GM12891 (cell line): ENCODE data around the gene PCSK9.
A peak's percentile ranks its signal among the peaks of the same experiment; 100 is the strongest.

Source experiments
- DNase-seq: peaks from one replicate; pipeline ENCODE4 v3.0.0; 2011; ENCODE audit warnings: low spot score; ENCODE audit not compliant: insufficient read length
- FAIRE-seq: peaks from 2 replicates; lab custom pipeline; 2011; peaks lifted over from hg19 to GRCh38; lab: Jason Lieb, UNC
- PAX5 ChIP-seq: IDR thresholded peaks from 2 replicates; pipeline ENCODE4 v1.6.1; 2011; ENCODE audit warnings: low read length, moderate library complexity, mild to moderate bottlenecking; ENCODE audit not compliant: insufficient read depth, severe bottlenecking
- POLR2A ChIP-seq: IDR thresholded peaks from 2 replicates; pipeline ENCODE4 v1.6.1; 2011; ENCODE audit warnings: low read depth, low read length, control low read depth
- POLR2AphosphoS5 ChIP-seq: IDR thresholded peaks from 2 replicates; pipeline ENCODE4 v1.6.1; 2011; ENCODE audit warnings: low read depth, low read length, control low read depth
- POU2F2 ChIP-seq: IDR thresholded peaks from 2 replicates; pipeline ENCODE4 v1.6.1; 2011; ENCODE audit warnings: low read depth, mild to moderate bottlenecking, control low read depth, low read length, moderate library complexity
- SPI1 ChIP-seq: IDR thresholded peaks from 2 replicates; pipeline ENCODE4 v1.6.1; 2011; ENCODE audit warnings: low read depth, low read length, control low read depth
- TAF1 ChIP-seq: IDR thresholded peaks from 2 replicates; pipeline ENCODE4 v1.6.1; 2011; ENCODE audit warnings: low read depth, low read length, control low read depth

The PCSK9 gene

DNA sequence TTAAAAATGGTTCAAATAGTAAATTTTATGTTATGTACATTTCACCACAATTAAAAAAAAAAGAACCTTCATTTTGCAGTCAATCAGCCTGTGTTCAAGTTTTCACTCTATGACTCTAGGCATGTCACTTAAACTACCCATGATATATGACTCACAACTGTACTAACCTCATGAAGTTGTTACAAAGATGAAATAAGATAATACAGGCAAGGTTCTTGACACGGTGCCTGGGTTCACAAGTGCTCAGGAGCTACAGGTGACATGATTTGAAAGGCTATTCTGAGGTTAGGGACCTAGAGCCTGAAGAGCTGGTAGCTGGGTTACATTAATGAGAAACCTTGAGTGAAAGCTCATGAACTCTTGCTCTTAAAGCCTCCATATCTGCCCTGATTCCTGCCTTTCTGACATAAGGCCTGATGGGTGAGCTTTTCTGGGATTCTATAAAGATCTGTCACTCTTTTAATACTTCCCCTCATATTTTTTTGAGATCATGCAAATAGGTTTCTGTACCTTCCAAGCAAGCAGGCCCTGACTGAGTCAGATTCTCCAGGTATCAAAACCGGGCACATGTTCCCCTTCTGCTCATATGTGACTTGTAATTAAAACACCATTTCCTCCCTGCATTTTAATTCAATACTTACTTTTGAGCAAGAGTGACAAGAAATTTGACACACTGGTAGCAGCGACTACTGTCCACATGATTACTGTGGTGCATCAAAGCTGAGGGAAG, 34.0 kb downstream of the PCSK9 start:
- TF ChIP-seq PAX5 (peak; percentile 56), SPI1 (no peak)
- DNase-seq (no peak), FAIRE-seq (no peak)

DNA sequence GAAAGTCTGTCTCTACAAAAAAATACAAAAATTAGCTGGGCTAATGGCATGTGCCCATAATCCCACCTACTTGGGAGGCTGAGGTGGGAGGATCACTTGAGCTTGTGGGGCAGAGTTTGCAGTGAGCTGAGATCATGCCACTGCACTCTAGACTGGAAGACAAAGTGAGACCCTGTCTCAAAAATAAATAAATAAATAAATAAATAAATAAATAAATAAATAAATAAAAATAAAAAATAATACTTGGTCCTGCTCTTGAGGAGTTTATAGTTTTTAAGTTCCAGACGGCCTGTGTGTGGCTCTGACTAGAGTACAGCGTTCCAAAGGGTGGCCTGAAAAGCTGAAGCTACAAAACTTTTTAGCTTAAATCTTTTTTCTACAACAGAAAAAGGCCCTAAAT, 35.1 kb downstream of the PCSK9 start:
- DNase-seq, result no peak
- FAIRE-seq, result no peak
- TF ChIP-seq POU2F2 (no peak), PAX5 (no peak), TAF1 (no peak), POLR2A (no peak), POLR2AphosphoS5 (no peak), SPI1 (no peak)

DNA sequence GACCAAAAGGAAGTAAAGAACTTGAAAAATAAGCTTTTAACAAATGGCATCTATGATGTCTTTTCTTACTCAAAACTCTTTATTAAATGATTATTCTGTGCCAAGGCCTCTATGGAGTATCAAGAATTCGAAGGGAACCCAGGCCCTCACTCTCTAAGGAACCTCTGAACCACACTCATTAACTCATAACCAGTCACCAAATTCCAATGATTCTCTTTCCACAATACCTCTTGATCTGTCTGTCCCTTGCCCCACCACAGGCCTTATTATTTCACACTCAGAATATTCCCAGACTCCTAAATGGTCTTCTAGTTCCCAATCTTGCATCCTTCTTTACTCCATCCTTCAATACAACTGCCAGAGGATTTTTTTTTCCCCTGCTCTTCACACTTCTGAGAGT, 37.0 kb downstream of the PCSK9 start:
- no peak for TF ChIP-seq PAX5
- TF ChIP-seq POLR2A, result no peak
- TF ChIP-seq POU2F2, result no peak
- TF ChIP-seq TAF1, result no peak
- TF ChIP-seq POLR2AphosphoS5, result no peak
- TF ChIP-seq SPI1, result no peak
- FAIRE-seq (no peak), DNase-seq (no peak)

DNA sequence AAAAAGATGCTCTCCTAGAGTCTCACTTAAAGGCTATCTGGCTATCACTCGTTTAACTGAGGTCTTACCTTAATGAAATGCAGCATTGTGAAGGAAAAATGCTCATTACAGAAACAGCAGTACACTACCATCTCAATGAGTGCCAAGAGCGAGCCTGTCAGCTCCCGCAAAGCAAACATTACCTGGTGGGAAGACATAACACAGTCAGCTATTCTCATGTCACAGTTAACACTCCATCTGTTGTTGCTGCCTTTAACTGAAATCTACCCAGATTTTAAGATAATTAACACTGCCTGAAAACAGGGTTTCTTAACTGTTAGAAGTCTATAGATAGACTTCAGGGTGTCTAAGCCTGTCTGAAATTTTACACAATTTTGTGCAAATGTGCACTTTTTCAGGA, 39.1 kb downstream of the PCSK9 start:
- FAIRE-seq (no peak), DNase-seq (no peak)
- TF ChIP-seq PAX5, result no peak
- TF ChIP-seq POLR2AphosphoS5, result no peak
- TF ChIP-seq SPI1, result no peak
- no peak for TF ChIP-seq POLR2A
- no peak for TF ChIP-seq POU2F2
- TF ChIP-seq TAF1, result no peak

DNA sequence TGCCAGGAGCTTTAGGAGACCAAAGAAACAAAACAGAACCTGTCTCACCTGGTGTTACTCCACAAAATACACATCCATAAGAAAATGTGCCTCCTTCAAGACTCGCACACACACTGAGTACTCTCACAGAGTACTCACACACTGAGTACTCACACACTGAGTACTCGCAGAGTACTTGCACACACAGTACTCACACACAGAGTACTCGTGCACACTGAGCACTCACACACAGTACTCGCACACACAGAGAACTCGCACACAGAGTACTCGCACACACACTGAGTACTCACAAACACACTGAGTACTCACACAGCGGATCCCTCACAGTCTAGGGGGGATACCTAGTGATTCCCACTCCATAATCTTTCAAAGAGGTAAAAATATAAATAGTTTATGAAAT, 40.3 kb downstream of the PCSK9 start:
- FAIRE-seq, result peak; percentile 71
- DNase-seq, result no peak
- no peak for TF ChIP-seq SPI1
- TF ChIP-seq PAX5, result no peak
- no peak for TF ChIP-seq POLR2AphosphoS5
- no peak for TF ChIP-seq POU2F2
- TF ChIP-seq POLR2A, result no peak
- no peak for TF ChIP-seq TAF1

DNA sequence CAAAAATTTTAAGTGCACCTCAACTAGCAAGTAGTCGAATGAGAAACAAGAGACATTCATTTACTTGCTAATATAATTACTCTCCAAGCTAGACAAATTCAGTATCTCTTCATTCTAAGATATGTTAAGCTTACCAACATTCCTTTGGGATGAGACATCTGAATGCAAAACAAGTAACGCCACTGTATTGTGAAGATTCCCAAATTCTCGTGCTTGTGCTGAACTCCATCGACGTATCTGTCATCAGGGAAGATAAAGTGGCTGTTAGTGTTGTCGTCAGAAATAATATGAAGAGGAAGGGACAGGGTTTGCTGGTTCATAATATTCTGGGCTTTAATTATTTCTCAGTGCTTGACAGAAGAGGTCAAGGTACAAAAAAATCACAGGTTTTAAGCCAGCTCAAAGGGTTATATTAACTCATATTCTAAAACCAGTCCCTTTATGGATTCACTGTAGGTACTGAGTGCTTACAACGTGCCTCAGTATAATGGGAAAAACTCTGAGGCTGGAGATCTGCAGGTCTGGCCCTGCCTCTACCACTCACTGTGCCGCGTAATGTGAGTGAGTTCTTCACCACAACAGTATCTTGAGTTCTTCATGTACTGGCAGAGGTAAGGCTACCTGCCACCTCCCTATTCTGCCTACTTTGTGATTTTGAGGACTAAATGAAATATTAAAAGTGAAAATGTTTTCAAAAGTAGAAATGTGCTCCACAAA, 42.0 kb downstream of the PCSK9 start:
- no peak for FAIRE-seq
- TF ChIP-seq TAF1 (no peak), PAX5 (no peak), POLR2A (no peak), POLR2AphosphoS5 (no peak), POU2F2 (no peak), SPI1 (no peak)
- DNase-seq, result no peak

DNA sequence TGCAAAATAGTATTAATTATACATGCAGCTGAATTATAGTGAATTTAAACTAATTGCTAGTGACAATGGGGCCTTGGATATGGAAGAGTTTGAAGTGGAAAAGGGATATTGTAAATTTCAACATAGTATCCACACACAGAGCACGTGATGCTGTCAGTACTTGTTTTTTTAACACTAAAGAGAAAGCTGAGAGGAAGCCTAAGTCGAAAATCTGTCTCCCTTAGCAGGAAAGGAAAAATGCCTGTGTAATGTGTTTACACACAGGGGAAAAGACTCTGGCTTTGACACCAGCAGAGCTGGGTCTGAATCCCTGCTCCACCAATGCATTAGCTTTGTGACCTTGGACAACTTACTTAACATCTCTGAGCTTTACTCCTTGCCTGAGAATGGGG, 42.6 kb downstream of the PCSK9 start:
- FAIRE-seq (no peak), DNase-seq (no peak)

DNA sequence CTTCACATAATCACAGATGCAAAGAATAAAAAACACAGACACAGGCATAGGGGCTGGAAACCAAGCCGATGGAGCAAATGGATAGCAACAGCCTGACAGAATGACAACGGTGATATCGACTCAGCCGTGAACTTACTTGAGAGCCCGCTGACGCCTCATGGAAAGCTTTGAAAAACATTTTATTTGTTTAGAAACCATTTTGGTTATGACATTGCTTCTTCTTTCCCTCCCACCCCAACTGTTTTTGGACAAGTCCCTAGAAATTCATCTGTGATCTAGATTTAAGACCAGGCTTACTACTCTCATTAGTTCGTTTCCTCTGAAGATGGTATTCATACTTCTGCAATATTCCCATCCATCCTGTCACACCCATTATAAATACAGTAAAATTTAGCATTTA, 44.9 kb downstream of the PCSK9 start:
- no peak for FAIRE-seq
- TF ChIP-seq POLR2AphosphoS5 (no peak), POU2F2 (no peak)

More for the DNA sequence above, 42.6 kb downstream of the PCSK9 start:
- TF ChIP-seq POLR2AphosphoS5, result no peak
- TF ChIP-seq POU2F2, result no peak
- no peak for TF ChIP-seq POLR2A
- no peak for TF ChIP-seq SPI1
- TF ChIP-seq PAX5, result no peak
- TF ChIP-seq TAF1, result no peak

DNA sequence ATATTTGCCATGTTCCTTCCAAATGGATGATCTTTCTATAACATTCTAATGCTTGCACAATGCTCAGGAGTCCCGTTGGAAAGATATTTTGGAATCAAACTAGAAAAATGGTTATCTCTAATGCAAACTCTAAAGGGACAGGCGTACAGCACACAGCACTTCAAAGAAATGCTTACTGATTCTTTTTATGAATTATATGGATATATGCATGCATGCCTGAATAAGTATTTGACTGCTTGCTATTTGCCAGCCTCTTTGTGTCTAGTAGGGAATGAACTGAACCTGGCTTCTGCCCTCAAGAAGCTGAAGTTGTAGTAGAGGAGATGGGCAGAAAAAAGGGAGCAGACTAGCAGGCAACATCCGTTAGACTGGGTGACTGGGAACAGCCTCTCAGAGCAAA, 48.1 kb downstream of the PCSK9 start:
- no peak for FAIRE-seq
- TF ChIP-seq POU2F2, result no peak

More for the DNA sequence above, 44.9 kb downstream of the PCSK9 start:
- DNase-seq, result no peak

DNA sequence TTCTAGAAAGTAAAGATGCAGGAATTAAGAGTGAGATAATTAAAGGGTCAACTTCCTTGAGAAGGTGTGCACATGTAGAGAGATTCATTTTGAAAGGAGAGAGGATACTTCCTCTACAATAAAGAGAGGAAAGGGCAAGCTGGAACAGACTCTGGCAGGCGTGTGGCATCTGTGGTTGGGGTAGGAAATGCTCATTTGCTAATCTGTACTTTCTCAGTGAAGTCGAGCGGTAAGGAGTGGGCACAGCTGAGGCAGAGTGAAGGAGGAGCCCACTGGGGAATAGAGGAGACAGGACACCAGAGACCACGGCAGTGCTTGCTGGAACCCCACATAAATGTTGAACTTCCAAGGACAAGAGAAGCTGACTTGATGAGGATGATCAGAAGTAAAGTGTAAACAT, 49.1 kb downstream of the PCSK9 start:
- TF ChIP-seq PAX5, result no peak
- no peak for TF ChIP-seq POLR2A
- TF ChIP-seq TAF1, result no peak
- DNase-seq, result no peak
- FAIRE-seq, result no peak

More for the DNA sequence above, 48.1 kb downstream of the PCSK9 start:
- no peak for DNase-seq

DNA sequence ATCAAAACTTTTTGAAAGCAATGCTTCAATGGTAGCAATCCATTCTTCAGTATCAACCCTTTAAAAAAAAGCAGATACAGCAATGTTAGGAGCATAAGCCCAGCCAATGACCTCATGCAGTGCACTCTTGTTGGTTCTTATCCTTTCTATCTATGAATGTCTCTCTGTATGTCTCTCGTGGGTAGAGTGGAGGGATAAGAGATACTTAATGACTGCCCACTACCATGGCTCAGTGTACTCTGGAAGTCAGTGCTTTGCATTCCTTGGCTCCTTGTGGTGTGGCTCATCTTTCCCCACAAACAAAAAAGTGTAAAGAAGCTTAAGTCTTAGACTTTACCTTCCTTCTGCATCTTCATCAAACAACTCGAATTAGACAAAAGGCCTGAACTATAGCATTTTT, 50.3 kb downstream of the PCSK9 start:
- no peak for DNase-seq
- TF ChIP-seq SPI1 (no peak), TAF1 (no peak), PAX5 (no peak)
- no peak for FAIRE-seq
